Esophagus muscularis mucosa (tissue), 3 donors: ENCODE data around the gene RHPN2.

Experiments
- CTCF ChIP-seq, 3 experiments: fragments of 200-600 bp in 2 of 3; fragments of 450-650 bp in 1 of 3; sonication (generic) in 2 of 3; IDR thresholded peaks; one replicate each; pipeline ENCODE4 v1.5.1; 2017 to 2019; ENCODE audit warnings: antibody characterized with exemption in 3 of 3, mild to moderate bottlenecking in 2 of 3, moderate library complexity in 1 of 3
- EP300 ChIP-seq: sonication (generic); formaldehyde crosslinking; IDR thresholded peaks from one replicate; pipeline ENCODE4 v1.6.1; 2017; ENCODE audit warnings: antibody characterized with exemption

GRCh38 chr19:32933571-32933970 is 131.1 kb downstream of the RHPN2 start:
- TF ChIP-seq EP300 (no peak), CTCF (IDR thresholded peaks at IDR 0.05) (no peak)
